HCT116 (cell line): Measurements from ENCODE around the gene QRICH2.
"Not testable (repeated sequence)": the region's sequence is repeated elsewhere in the genome, so short reads cannot be mapped to it uniquely, and the experiment has no call there.

Experiments used
- CEBPB ChIP-seq: IDR thresholded peaks from 2 replicates; pipeline ENCODE4 v1.6.1; 2012; ENCODE audit warnings: low read depth
- CTCF ChIP-seq, 3 experiments: fragments of 200-600 bp in 1 of 3; sonication (generic) in 1 of 3; IDR thresholded peaks in 2 of 3; conservative IDR thresholded peaks in 1 of 3; 2 replicates each; pipeline ENCODE4 v1.5.1; 2012 to 2017; ENCODE audit warnings: low read depth in 2 of 3, low read length in 2 of 3, antibody characterized with exemption in 1 of 3, borderline replicate concordance in 1 of 3, control low read depth in 1 of 3, mild to moderate bottlenecking in 1 of 3, mixed read lengths in 1 of 3, mixed run types in 1 of 3, moderate library complexity in 1 of 3; ENCODE audit not compliant: insufficient read depth in 1 of 3
- ELF1 ChIP-seq: IDR thresholded peaks from 2 replicates; pipeline ENCODE4 v1.6.1; 2012; ENCODE audit warnings: low read depth, borderline replicate concordance
- EZH2phosphoT487 ChIP-seq: fragments of 200-600 bp; IDR thresholded peaks from 2 replicates; pipeline ENCODE4 v1.6.1; 2018; ENCODE audit warnings: antibody characterized with exemption, borderline replicate concordance
- POLR2A ChIP-seq: IDR thresholded peaks from 2 replicates; pipeline ENCODE4 v1.7.0; 2011; ENCODE audit warnings: borderline replicate concordance; ENCODE audit not compliant: insufficient read depth, insufficient read length; ENCODE audit errors: extremely low read depth
- POLR2AphosphoS5 ChIP-seq: IDR thresholded peaks from 2 replicates; pipeline ENCODE4 v1.6.1; 2011; ENCODE audit warnings: mild to moderate bottlenecking, low read depth, low read length, moderate library complexity

DNA sequence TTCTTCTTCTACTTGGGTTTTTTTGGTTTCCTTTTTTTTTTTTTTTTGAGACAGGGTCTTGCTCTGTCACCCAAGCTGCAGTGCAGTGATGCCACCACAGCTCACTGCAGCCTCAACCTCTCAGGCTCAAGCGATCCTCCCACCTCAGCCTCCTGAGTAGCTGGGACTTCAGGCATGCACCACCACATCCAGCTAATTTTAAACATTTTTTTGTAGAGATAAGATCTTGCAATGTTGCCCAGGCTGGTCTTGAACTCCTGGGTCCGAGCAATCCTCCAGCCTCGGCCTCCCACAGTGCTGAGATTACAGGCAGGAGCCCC is 3.0 kb downstream of the QRICH2 start:
- not testable (repeated sequence) for TF ChIP-seq CTCF (IDR thresholded peaks at IDR 0.05 in 2 of 3, conservative IDR thresholded peaks at IDR 0.05 in 1 of 3; ENCODE audit: borderline replicate concordance in 1 of 3, insufficient read depth in 1 of 3, low read depth in 2 of 3, low read length in 2 of 3); POLR2A; POLR2AphosphoS5; ELF1; EZH2phosphoT487; CEBPB
